HepG2 (cell line): Measurements from ENCODE around the gene BUB1. TPM values are rescaled to one million over a fixed set of nuclear protein-coding genes. Genes with fewer than 3 reads are reported as not detected.

Source experiments
- ATAC-seq: fragments of 200-7000 bp; cut with Tn5 transposase; 3 replicates; pipeline ENCODE4 v1.9.1; 2020; ENCODE audit warnings: mild to moderate bottlenecking, moderate library complexity
- BruUV-seq: library from RNA; stranded (reverse); fragments of 400-500 nt; replicated peaks from 2 replicates; lab custom pipeline; 2021; lab: Mats Ljungman, UMichigan
- CTCF ChIA-PET: fragments of 300-600 bp; formaldehyde crosslinking; extraction: SDS; loops from one replicate; lab custom pipeline; 2021; ENCODE audit warnings: low total read pairs, inconsistent platforms, low intra/inter-chr PET ratio; lab: Yijun Ruan, JAX
- POLR2A ChIA-PET: fragments of 350-600 bp; sonication (Branson Sonifier 250); formaldehyde crosslinking; loops from one replicate; lab custom pipeline; 2020; ENCODE audit warnings: antibody characterized with exemption, inconsistent platforms; lab: Yijun Ruan, JAX
- DNase-seq: peaks from one replicate; pipeline ENCODE4 v3.0.0-alpha.2; 2015; ENCODE audit warnings: low spot score
- FAIRE-seq: peaks from 3 replicates; lab custom pipeline; 2011; peaks lifted over from hg19 to GRCh38; lab: Jason Lieb, UNC
- H2AFZ ChIP-seq: one replicate; pipeline ENCODE4 v1.6.1; 2011; ENCODE audit warnings: low read length, inconsistent platforms
- H3K27ac ChIP-seq: fragments of 300-600 bp; 3 replicates; pipeline ENCODE4 v1.8.0; 2011; ENCODE audit warnings: mixed run types, mild to moderate bottlenecking, mixed read lengths, low read length, inconsistent platforms; ENCODE audit not compliant: insufficient read depth; ENCODE audit errors: extremely low read length
- H3K27me3 ChIP-seq, 2 experiments: fragments of 200-600 bp in 1 of 2; 2 replicates in 1 of 2; 3 replicates in 1 of 2; pipeline versions ENCODE4 v1.6.0 to v1.8.0; 2011; ENCODE audit warnings: low read length in 2 of 2, mild to moderate bottlenecking in 2 of 2, moderate library complexity in 2 of 2, inconsistent platforms in 1 of 2; ENCODE audit not compliant: insufficient read depth in 2 of 2, control insufficient read depth in 1 of 2
- H3K36me3 ChIP-seq, 2 experiments: fragments of 200-600 bp in 1 of 2; replicated peaks in 1 of 2; 2 replicates in 1 of 2; 3 replicates in 1 of 2; pipeline versions ENCODE4 v1.5.1 to v1.8.0; 2011; ENCODE audit warnings: low read length in 2 of 2, inconsistent platforms in 1 of 2; ENCODE audit not compliant: insufficient read depth in 2 of 2, control insufficient read depth in 1 of 2
- H3K4me1 ChIP-seq: 2 replicates; pipeline ENCODE4 v1.5.1; 2012; ENCODE audit warnings: low read length, inconsistent platforms; ENCODE audit not compliant: insufficient read depth
- H3K4me2 ChIP-seq: 2 replicates; pipeline ENCODE4 v1.6.0; 2011; ENCODE audit warnings: low read depth, low read length, inconsistent platforms
- H3K4me3 ChIP-seq, 3 experiments: fragments of 200-600 bp in 1 of 3; sonication (generic), shearing (Covaris generic) in 1 of 3; replicated peaks in 1 of 3; 2 replicates each; pipeline ENCODE4 v1.5.1; 2011 to 2016; ENCODE audit warnings: low read length in 3 of 3, inconsistent platforms in 2 of 3, low read depth in 2 of 3, mild to moderate bottlenecking in 2 of 3, control low read depth in 1 of 3, mixed read lengths in 1 of 3; ENCODE audit not compliant: insufficient read depth in 1 of 3
- H3K79me2 ChIP-seq: one replicate; pipeline ENCODE4 v1.6.1; 2011; ENCODE audit warnings: low read length, inconsistent platforms; ENCODE audit not compliant: insufficient read depth
- H3K9ac ChIP-seq: 2 replicates; pipeline ENCODE4 v1.6.0; 2011; ENCODE audit warnings: mild to moderate bottlenecking, low read depth, low read length, inconsistent platforms; ENCODE audit not compliant: insufficient read depth
- H3K9me3 ChIP-seq: 2 replicates; pipeline ENCODE4 v1.5.1; 2012; ENCODE audit warnings: mild to moderate bottlenecking, low read length
- H4K20me1 ChIP-seq: 2 replicates; pipeline ENCODE4 v1.6.0; 2011; ENCODE audit warnings: inconsistent platforms, mild to moderate bottlenecking, low read length, moderate library complexity; ENCODE audit not compliant: insufficient read depth
- ERF ChIP-seq: IDR thresholded peaks from 2 replicates; pipeline ENCODE4 v1.6.1; 2018; ENCODE audit warnings: missing biosample characterization, missing genetic modification reagents
- HOXA3 ChIP-seq: sonication (generic); formaldehyde crosslinking; IDR thresholded peaks from 2 replicates; pipeline ENCODE4 v1.5.0; 2020; ENCODE audit warnings: missing genetic modification reagents
- NKX3-1 ChIP-seq: sonication (generic); formaldehyde crosslinking; IDR thresholded peaks from 2 replicates; pipeline ENCODE4 v1.5.0; 2020; ENCODE audit warnings: missing genetic modification reagents
- SMC3 ChIP-seq: IDR thresholded peaks from 2 replicates; pipeline ENCODE4 v1.6.1; 2011; ENCODE audit warnings: low read length, improper control_type of control experiment
- SOX13 ChIP-seq, 3 experiments: fragments of 450-650 bp in 1 of 3; sonication (generic) in 1 of 3; formaldehyde crosslinking in 1 of 3; IDR thresholded peaks in 2 of 3; conservative IDR thresholded peaks in 1 of 3; 2 replicates each; pipeline versions ENCODE4 v1.5.0 to v1.6.1; 2016 to 2020; ENCODE audit warnings: antibody characterized with exemption in 1 of 3, mild to moderate bottlenecking in 1 of 3, missing compliant biosample characterization in 1 of 3, missing genetic modification reagents in 1 of 3, moderate library complexity in 1 of 3
- TRIM24 ChIP-seq: sonication (generic); formaldehyde crosslinking; IDR thresholded peaks from 2 replicates; pipeline ENCODE4 v1.8.0; 2022; ENCODE audit warnings: mild to moderate bottlenecking, missing genetic modification reagents
- ZNF235 ChIP-seq: sonication (generic); formaldehyde crosslinking; IDR thresholded peaks from 2 replicates; pipeline ENCODE4 v1.8.1; 2023; ENCODE audit warnings: mild to moderate bottlenecking, missing genetic modification reagents, borderline replicate concordance
- ZNF460 ChIP-seq: sonication (generic); formaldehyde crosslinking; IDR thresholded peaks from 2 replicates; pipeline ENCODE4 v1.5.1; 2020; ENCODE audit warnings: missing genetic modification reagents, mild to moderate bottlenecking, borderline replicate concordance
- ZNF788 ChIP-seq: sonication (generic); formaldehyde crosslinking; IDR thresholded peaks from 2 replicates; pipeline ENCODE4 v1.5.0; 2020; ENCODE audit warnings: mild to moderate bottlenecking, missing genetic modification reagents, borderline replicate concordance
- ZNF891 ChIP-seq: sonication (generic); formaldehyde crosslinking; IDR thresholded peaks from 2 replicates; pipeline ENCODE4 v1.5.0; 2020; ENCODE audit warnings: mild to moderate bottlenecking, missing genetic modification reagents
- WGBS: methylation state at CpG from one replicate; pipeline ENCODE4 v1.1.6; 2017; ENCODE audit warnings: low lambda C conversion rate; 5-methylcytosine and 5-hydroxymethylcytosine counted together
- in situ Hi-C: cut with HindIII; loops from 2 replicates; pipeline ENCODE4 v1.10.0; 2017; ENCODE audit warnings: low pct_unique_long_range_greater_than_20kb; ENCODE audit not compliant: extremely low pct_ligation_motif_present
- intact Hi-C: fragments of 100-400 bp; cut with micrococcal nuclease; formaldehyde crosslinking; loops from one replicate; pipeline ENCODE4 v1.10.0; 2022; ENCODE audit not compliant: unreplicated experiment
- polyA plus RNA-seq, 8 experiments: library from polyadenylated mRNA; depleted of rRNA in 3 of 8; stranded (reverse) in 7 of 8; unstranded in 1 of 8; fragments of >200 nt; fragmentation: Illumina TruSeq in 4 of 8; extraction: Trizol in 4 of 8; gene quantifications; 2 replicates each; pipeline versions ENCODE4 v1.2.1 to v1.2.3, GENCODE V29; 2011 to 2016; ENCODE audit warnings: low read depth in 4 of 8, missing spikeins in 1 of 8, mixed read lengths in 1 of 8; ENCODE audit not compliant: insufficient read depth in 1 of 8
- total RNA-seq, 5 experiments: library from RNA; depleted of rRNA; stranded (reverse); fragments of >200 nt; fragmentation: Illumina TruSeq; extraction: Trizol; gene quantifications; 2 replicates each; pipeline ENCODE4 v1.2.3, GENCODE V29; 2016; ENCODE audit warnings: low read depth in 1 of 5
- TF ChIP-seq, protein P1 (sequence below): sonication (generic); formaldehyde crosslinking; IDR thresholded peaks from 2 replicates; pipeline ENCODE4 v1.9.0; 2021; ENCODE audit warnings: missing genetic modification reagents, borderline replicate concordance
- TF ChIP-seq, protein P2 (sequence below): fragments of 450-650 bp; IDR thresholded peaks from 2 replicates; pipeline ENCODE4 v1.6.1; 2017

Gene BUB1
- total and polyA plus RNA-seq, 2 of the 13 experiments (the other 11 are each of a cell fraction or from before 2014, with no cell fraction given): 27.8 to 52.6 TPM

GRCh38 chr2:110708455-110708854, 30.6 kb upstream of the BUB1 start:
- H3K4me2 ChIP-seq: no peak overlapping the region
- ChIA-PET CTCF (no interaction called here), POLR2A (no interaction called here)
- no peak overlapping the region for H2AFZ ChIP-seq
- H4K20me1 ChIP-seq: no peaks in the 10 kb centered on the region
- H3K27me3 ChIP-seq: peaks cover 7 to 25% of the 10 kb centered on the region in 2 experiments
- H3K79me2 ChIP-seq: no peaks in the 10 kb centered on the region
- H3K36me3 ChIP-seq: no peaks in the 10 kb centered on the region
- no peak overlapping the region for H3K27ac ChIP-seq
- in situ Hi-C loops: no loop called here
- no peaks in the 10 kb centered on the region for H3K4me1 ChIP-seq
- WGBS: 5% methylated on average over 1 of the region's 1 CpG
- TF ChIP-seq ZNF460 (no peak), NKX3-1 (CRISPR knock-in tag) (no peak), ERF (CRISPR knock-in tag) (no peak), SOX13 (IDR thresholded peaks at IDR 0.05) (no peak), SOX13 (CRISPR knock-in tag; conservative IDR thresholded peaks at IDR 0.05 in 1 of 2, IDR thresholded peaks at IDR 0.05 in 1 of 2) (no peak), ZNF891 (no peak), ZNF788 (CRISPR knock-in tag) (no peak), TRIM24 (CRISPR knock-in tag) (no peak), HOXA3 (CRISPR knock-in tag) (no peak), ZNF235 (CRISPR knock-in tag) (no peak), SMC3 (no peak)
- TF ChIP-seq, protein P1, sequence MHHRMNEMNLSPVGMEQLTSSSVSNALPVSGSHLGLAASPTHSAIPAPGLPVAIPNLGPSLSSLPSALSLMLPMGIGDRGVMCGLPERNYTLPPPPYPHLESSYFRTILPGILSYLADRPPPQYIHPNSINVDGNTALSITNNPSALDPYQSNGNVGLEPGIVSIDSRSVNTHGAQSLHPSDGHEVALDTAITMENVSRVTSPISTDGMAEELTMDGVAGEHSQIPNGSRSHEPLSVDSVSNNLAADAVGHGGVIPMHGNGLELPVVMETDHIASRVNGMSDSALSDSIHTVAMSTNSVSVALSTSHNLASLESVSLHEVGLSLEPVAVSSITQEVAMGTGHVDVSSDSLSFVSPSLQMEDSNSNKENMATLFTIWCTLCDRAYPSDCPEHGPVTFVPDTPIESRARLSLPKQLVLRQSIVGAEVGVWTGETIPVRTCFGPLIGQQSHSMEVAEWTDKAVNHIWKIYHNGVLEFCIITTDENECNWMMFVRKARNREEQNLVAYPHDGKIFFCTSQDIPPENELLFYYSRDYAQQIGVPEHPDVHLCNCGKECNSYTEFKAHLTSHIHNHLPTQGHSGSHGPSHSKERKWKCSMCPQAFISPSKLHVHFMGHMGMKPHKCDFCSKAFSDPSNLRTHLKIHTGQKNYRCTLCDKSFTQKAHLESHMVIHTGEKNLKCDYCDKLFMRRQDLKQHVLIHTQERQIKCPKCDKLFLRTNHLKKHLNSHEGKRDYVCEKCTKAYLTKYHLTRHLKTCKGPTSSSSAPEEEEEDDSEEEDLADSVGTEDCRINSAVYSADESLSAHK (CRISPR knock-in tag): no peak
- TF ChIP-seq, protein P2, sequence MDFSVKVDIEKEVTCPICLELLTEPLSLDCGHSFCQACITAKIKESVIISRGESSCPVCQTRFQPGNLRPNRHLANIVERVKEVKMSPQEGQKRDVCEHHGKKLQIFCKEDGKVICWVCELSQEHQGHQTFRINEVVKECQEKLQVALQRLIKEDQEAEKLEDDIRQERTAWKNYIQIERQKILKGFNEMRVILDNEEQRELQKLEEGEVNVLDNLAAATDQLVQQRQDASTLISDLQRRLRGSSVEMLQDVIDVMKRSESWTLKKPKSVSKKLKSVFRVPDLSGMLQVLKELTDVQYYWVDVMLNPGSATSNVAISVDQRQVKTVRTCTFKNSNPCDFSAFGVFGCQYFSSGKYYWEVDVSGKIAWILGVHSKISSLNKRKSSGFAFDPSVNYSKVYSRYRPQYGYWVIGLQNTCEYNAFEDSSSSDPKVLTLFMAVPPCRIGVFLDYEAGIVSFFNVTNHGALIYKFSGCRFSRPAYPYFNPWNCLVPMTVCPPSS: no peak
- no peaks in the 10 kb centered on the region for H3K9me3 ChIP-seq
- BruUV-seq: no TSS peak
- DNase-seq: no peak
- H3K9ac ChIP-seq: no peak overlapping the region
- intact Hi-C loops: no loop called here
- no peak for ATAC-seq
- no peak for FAIRE-seq
- no peak overlapping the region for H3K4me3 ChIP-seq
